Activated gamma-delta T cell treated with anti-CD3 and anti-CD28 coated beads, Interleukin-2, amount 50 U/mL, for 16 hours (primary cell): ENCODE data around the gene MICA.

Experiments used
- DNase-seq: peaks from one replicate; pipeline ENCODE4 v3.0.0-alpha.2; 2020; ENCODE audit warnings: low read depth

Gene MICA

GRCh38 chr6:31460361-31461025 is 57.1 kb downstream of the MICA start:
- DNase-seq: no peak

- DNase-seq: no peak
These were observed 58.9 kb downstream of the MICA start for GRCh38 chr6:31462026-31462963.

- DNase-seq: peak; percentile 84
These were observed 59.8 kb downstream of the MICA start for GRCh38 chr6:31462964-31463870.

- DNase-seq: no peak
These were observed 61.1 kb downstream of the MICA start for GRCh38 chr6:31464252-31465184.
